Activated CD4-positive, alpha-beta memory T cell treated with anti-CD3 and anti-CD28 coated beads for 36 hours (primary cell): ENCODE measurements around the gene SH2D6. TPM values are rescaled to one million over a fixed set of nuclear protein-coding genes. Genes with fewer than 3 reads are reported as not detected.

Experiments
- CTCF ChIA-PET: fragments of 350-600 bp; sonication (Branson Sonifier 250); formaldehyde crosslinking; loops from one replicate; lab custom pipeline; 2021; ENCODE audit warnings: antibody characterized with exemption, inconsistent platforms; lab: Charles Lee
- POLR2A ChIA-PET: fragments of 350-600 bp; sonication (Branson Sonifier 250); formaldehyde crosslinking; loops from one replicate; lab custom pipeline; 2021; ENCODE audit warnings: antibody characterized with exemption; lab: Charles Lee
- DNase-seq: peaks from one replicate; pipeline ENCODE4 v3.0.0-alpha.2; 2020
- H3K27ac Mint-ChIP-seq: one replicate; pipeline ENCODE4 v1.8.0; 2021; ENCODE audit warnings: mixed read lengths
- H3K27me3 Mint-ChIP-seq: one replicate; pipeline ENCODE4 v1.8.0; 2021; ENCODE audit warnings: mixed read lengths
- H3K36me3 Mint-ChIP-seq: one replicate; pipeline ENCODE4 v1.8.0; 2021; ENCODE audit warnings: mixed read lengths
- H3K4me1 Mint-ChIP-seq: one replicate; pipeline ENCODE4 v1.8.0; 2021; ENCODE audit warnings: low read depth, mixed read lengths
- H3K4me3 Mint-ChIP-seq: one replicate; pipeline ENCODE4 v1.8.0; 2021; ENCODE audit warnings: mild to moderate bottlenecking, mixed read lengths
- H3K9me3 Mint-ChIP-seq: one replicate; pipeline ENCODE4 v1.8.0; 2021; ENCODE audit warnings: mixed read lengths
- intact Hi-C: fragments of 100-400 bp; cut with micrococcal nuclease; formaldehyde crosslinking; loops from one replicate; pipeline ENCODE4 v1.15.1; 2023
- total RNA-seq, 2 experiments: library from RNA; stranded (reverse); gene quantifications; one replicate each; pipeline ENCODE4 v1.2.3, GENCODE V29; 2021

SH2D6 gene
- total RNA-seq, 2 experiments from 2014 or later = 0.65 to 1.4 TPM

GRCh38 chr2:85428343-85428881 is 9.9 kb downstream of the SH2D6 start:
- no peak for DNase-seq
- H3K4me3 Mint-ChIP-seq = no peak overlapping the region
- H3K27ac Mint-ChIP-seq = no peak overlapping the region
- H3K4me1 Mint-ChIP-seq = no peaks in the 10 kb centered on the region
- POLR2A ChIA-PET = interaction anchor here (0.9 to 1.0 kb wide), 2 partner anchors 9 to 116 kb away, joined by 3 to 5 read pairs; no protein-coding TSS in a partner anchor
- no peaks in the 10 kb centered on the region for H3K9me3 Mint-ChIP-seq
- CTCF ChIA-PET = interaction anchor here (0.9 to 2.6 kb wide), 3 partner anchors 9 to 124 kb away, joined by 4 to 13 read pairs (median 5); partner anchors contain the start of gene SH2D6
- no peaks in the 10 kb centered on the region for H3K36me3 Mint-ChIP-seq
- intact Hi-C loops = no loop called here
- H3K27me3 Mint-ChIP-seq = no peaks in the 10 kb centered on the region

GRCh38 chr2:85429213-85429923 is 10.9 kb downstream of the SH2D6 start:
- POLR2A ChIA-PET = interaction anchor here (0.9 to 1.0 kb wide), 4 partner anchors 8 to 118 kb away, joined by 3 to 5 read pairs (median 4); no protein-coding TSS in a partner anchor
- no peak overlapping the region for H3K27ac Mint-ChIP-seq
- intact Hi-C loops = no loop called here

GRCh38 chr2:85429924-85430289 is 11.4 kb downstream of the SH2D6 start:
- no peak overlapping the region for H3K4me3 Mint-ChIP-seq
- H3K27ac Mint-ChIP-seq = no peak overlapping the region
- DNase-seq = no peak
- no peaks in the 10 kb centered on the region for H3K36me3 Mint-ChIP-seq
- no peaks in the 10 kb centered on the region for H3K4me1 Mint-ChIP-seq
- ChIA-PET CTCF (interaction anchor here (1.3 to 2.6 kb wide), 2 partner anchors 11 to 122 kb away, joined by 5 to 13 read pairs; partner anchors contain the start of gene SH2D6), POLR2A (interaction anchor here (0.9 to 1.0 kb wide), 2 partner anchors 10 to 117 kb away, joined by 3 to 4 read pairs; no protein-coding TSS in a partner anchor)
- no peaks in the 10 kb centered on the region for H3K9me3 Mint-ChIP-seq
- intact Hi-C loops = no loop called here
- no peaks in the 10 kb centered on the region for H3K27me3 Mint-ChIP-seq

More at GRCh38 chr2:85429213-85429923, 10.9 kb downstream of the SH2D6 start:
- DNase-seq = no peak
- no peaks in the 10 kb centered on the region for H3K27me3 Mint-ChIP-seq
- H3K4me1 Mint-ChIP-seq = no peaks in the 10 kb centered on the region
- H3K9me3 Mint-ChIP-seq = no peaks in the 10 kb centered on the region
- CTCF ChIA-PET = interaction anchor here (0.9 to 2.6 kb wide), 3 partner anchors 10 to 123 kb away, joined by 5 to 13 read pairs (median 5); partner anchors contain the start of gene SH2D6
- no peak overlapping the region for H3K4me3 Mint-ChIP-seq
- H3K36me3 Mint-ChIP-seq = no peaks in the 10 kb centered on the region

- no peak for DNase-seq
- no peak overlapping the region for H3K27ac Mint-ChIP-seq
- H3K4me1 Mint-ChIP-seq = no peaks in the 10 kb centered on the region
- H3K9me3 Mint-ChIP-seq = no peaks in the 10 kb centered on the region
- POLR2A ChIA-PET = no interaction called here
- CTCF ChIA-PET = interaction anchor here (1.1 to 2.6 kb wide), 3 partner anchors 10 to 121 kb away, joined by 3 to 12 read pairs (median 5); no protein-coding TSS in a partner anchor
- no peak overlapping the region for H3K4me3 Mint-ChIP-seq
- H3K36me3 Mint-ChIP-seq = no peaks in the 10 kb centered on the region
- H3K27me3 Mint-ChIP-seq = no peaks in the 10 kb centered on the region
- intact Hi-C loops = no loop called here
These were observed 12.4 kb downstream of the SH2D6 start for GRCh38 chr2:85430752-85431569.

GRCh38 chr2:85431570-85432205 is 13.2 kb downstream of the SH2D6 start:
- no peak overlapping the region for H3K4me3 Mint-ChIP-seq
- POLR2A ChIA-PET = no interaction called here
- no peaks in the 10 kb centered on the region for H3K27me3 Mint-ChIP-seq
- no peaks in the 10 kb centered on the region for H3K36me3 Mint-ChIP-seq
- H3K27ac Mint-ChIP-seq = no peak overlapping the region
- H3K4me1 Mint-ChIP-seq = no peaks in the 10 kb centered on the region
- CTCF ChIA-PET = interaction anchor here (1.1 to 2.6 kb wide), 2 partner anchors 11 to 120 kb away, joined by 3 to 12 read pairs; no protein-coding TSS in a partner anchor
- intact Hi-C loops = no loop called here
- H3K9me3 Mint-ChIP-seq = no peaks in the 10 kb centered on the region
- no peak for DNase-seq

- H3K27me3 Mint-ChIP-seq = no peaks in the 10 kb centered on the region
- H3K36me3 Mint-ChIP-seq = no peaks in the 10 kb centered on the region
- no peak overlapping the region for H3K27ac Mint-ChIP-seq
- ChIA-PET CTCF (interaction anchor here (2.6 kb wide), 1 partner anchor 13 kb away, joined by 12 read pairs; no protein-coding TSS in a partner anchor), POLR2A (no interaction called here)
- no peaks in the 10 kb centered on the region for H3K9me3 Mint-ChIP-seq
- peaks cover 8% of the 10 kb centered on the region for H3K4me1 Mint-ChIP-seq
- intact Hi-C loops = no loop called here
- no peak overlapping the region for H3K4me3 Mint-ChIP-seq
- DNase-seq = no peak
These were observed 15.1 kb downstream of the SH2D6 start for GRCh38 chr2:85433511-85434089.

GRCh38 chr2:85434696-85435095 is 16.2 kb downstream of the SH2D6 start:
- Mint-ChIP-seq H3K4me3 (no peak overlapping the region), H3K27me3 (no peaks in the 10 kb centered on the region), H3K36me3 (no peaks in the 10 kb centered on the region), H3K27ac (no peak overlapping the region), H3K9me3 (no peaks in the 10 kb centered on the region), H3K4me1 (peaks cover 18% of the 10 kb centered on the region)
- intact Hi-C loops = no loop called here
- CTCF ChIA-PET = no interaction called here
- no peak for DNase-seq
- POLR2A ChIA-PET = interaction anchor here (0.8 to 1.0 kb wide), 2 partner anchors 104 to 105 kb away, joined by 3 to 4 read pairs; partner anchors contain the start of gene MAT2A

- no peak overlapping the region for H3K27ac Mint-ChIP-seq
- H3K9me3 Mint-ChIP-seq = no peaks in the 10 kb centered on the region
- peaks cover 23% of the 10 kb centered on the region for H3K4me1 Mint-ChIP-seq
- POLR2A ChIA-PET = interaction anchor here (1.0 to 5.8 kb wide), 2 partner anchors 103 kb away, joined by 3 to 80 read pairs; partner anchors contain the start of gene MAT2A
- intact Hi-C loops = no loop called here
- no peaks in the 10 kb centered on the region for H3K36me3 Mint-ChIP-seq
- H3K4me3 Mint-ChIP-seq = no peak overlapping the region
- CTCF ChIA-PET = no interaction called here
- no peak for DNase-seq
- H3K27me3 Mint-ChIP-seq = no peaks in the 10 kb centered on the region
These were observed 16.9 kb downstream of the SH2D6 start for GRCh38 chr2:85435220-85435958.

- no peak overlapping the region for H3K4me3 Mint-ChIP-seq
- H3K36me3 Mint-ChIP-seq = no peaks in the 10 kb centered on the region
- intact Hi-C loops = no loop called here
- no peak for DNase-seq
- H3K27ac Mint-ChIP-seq = peak overlapping the region; percentile 89
- CTCF ChIA-PET = interaction anchor here (2.5 to 2.8 kb wide), 2 partner anchors 16 to 103 kb away, joined by 11 to 19 read pairs; partner anchors contain the start of gene MAT2A
- peaks cover 27% of the 10 kb centered on the region for H3K4me1 Mint-ChIP-seq
- H3K9me3 Mint-ChIP-seq = no peaks in the 10 kb centered on the region
- POLR2A ChIA-PET = interaction anchor here (1.6 to 5.8 kb wide), 3 partner anchors 31 to 109 kb away, joined by 3 to 80 read pairs (median 14); partner anchors contain the start of genes MAT2A and TGOLN2
- H3K27me3 Mint-ChIP-seq = no peaks in the 10 kb centered on the region
These were observed 17.7 kb downstream of the SH2D6 start for GRCh38 chr2:85435981-85436835.
